HG03439 (cell line): ENCODE results near the gene GPC1.

ENCODE experiments used
- ATAC-seq: cut with Tn5 transposase; IDR thresholded peaks from one replicate; pipeline ENCODE4 v1.9.1; 2021; ENCODE audit warnings: mild to moderate bottlenecking, moderate library complexity; ENCODE audit not compliant: unreplicated experiment

The GPC1 gene

GRCh38 chr2:240431271-240431660, 4.2 kb upstream of the GPC1 start:
- no peak for ATAC-seq

GRCh38 chr2:240431661-240432424, 3.6 kb upstream of the GPC1 start:
- ATAC-seq, result no peak

- no peak for ATAC-seq
These were observed 3.0 kb upstream of the GPC1 start for GRCh38 chr2:240432430-240432819.

- no peak for ATAC-seq
These were observed 2.4 kb upstream of the GPC1 start for GRCh38 chr2:240432820-240433801.

- ATAC-seq, result no peak
These were observed 1.3 kb upstream of the GPC1 start for GRCh38 chr2:240433973-240434727.

- peak; percentile 46 for ATAC-seq
These were observed 571 bp upstream of the GPC1 start for GRCh38 chr2:240434728-240435456.

- no peak for ATAC-seq
These were observed 652 bp downstream of the GPC1 start for GRCh38 chr2:240435948-240436682.

- ATAC-seq, result no peak
These were observed 1.5 kb downstream of the GPC1 start for GRCh38 chr2:240436683-240437550.

GRCh38 chr2:240437551-240437860, 2.0 kb downstream of the GPC1 start:
- ATAC-seq, result no peak

GRCh38 chr2:240437861-240438809, 2.7 kb downstream of the GPC1 start:
- ATAC-seq, result no peak

- no peak for ATAC-seq
These were observed 3.6 kb downstream of the GPC1 start for GRCh38 chr2:240438810-240439697.

GRCh38 chr2:240439698-240440151, 4.3 kb downstream of the GPC1 start:
- no peak for ATAC-seq

GRCh38 chr2:240440251-240440650, 4.8 kb downstream of the GPC1 start:
- ATAC-seq, result no peak

- ATAC-seq, result no peak
These were observed 5.3 kb downstream of the GPC1 start for GRCh38 chr2:240440704-240441320.

GRCh38 chr2:240441326-240441992, 6.0 kb downstream of the GPC1 start:
- no peak for ATAC-seq

GRCh38 chr2:240441993-240442411, 6.5 kb downstream of the GPC1 start:
- ATAC-seq, result no peak
